Endothelial cell of umbilical vein (primary cell): ENCODE measurements around the gene SHPK. TPM values are rescaled to one million over a fixed set of nuclear protein-coding genes. Genes with fewer than 3 reads are reported as not detected.

Experiments used
- BruUV-seq: library from RNA; stranded (reverse); fragments of 400-500 nt; replicated peaks from 2 replicates; lab custom pipeline; 2021; lab: Mats Ljungman, UMichigan
- CTCF ChIA-PET: fragments of 300-600, 350-600 bp; sonication (Branson Sonifier 250); formaldehyde crosslinking; loops from one replicate; lab custom pipeline; 2021; ENCODE audit warnings: antibody characterized with exemption, inconsistent platforms; lab: Charles Lee
- POLR2A ChIA-PET: fragments of 300-600, 350-600 bp; sonication (Branson Sonifier 250); formaldehyde crosslinking; loops from one replicate; lab custom pipeline; 2021; ENCODE audit warnings: antibody characterized with exemption, inconsistent platforms; lab: Charles Lee
- DNase-seq: peaks from one replicate; pipeline ENCODE4 v3.0.0-alpha.2; 2011; ENCODE audit warnings: low read depth, low spot score
- FAIRE-seq: peaks from 2 replicates; lab custom pipeline; 2011; peaks lifted over from hg19 to GRCh38; lab: Jason Lieb, UNC
- H2AFZ ChIP-seq: 2 replicates; pipeline ENCODE4 v1.6.0; 2012; ENCODE audit warnings: low read depth, low read length, control low read depth, inconsistent platforms
- H3K27ac ChIP-seq: 2 replicates; pipeline ENCODE4 v1.5.1; 2011; ENCODE audit warnings: low read depth, mild to moderate bottlenecking, control low read depth, low read length, moderate library complexity; ENCODE audit not compliant: insufficient read depth
- H3K27me3 ChIP-seq, 2 experiments: 2 replicates each; pipeline versions ENCODE4 v1.6.0 to v1.6.1; 2011; ENCODE audit warnings: low read length in 2 of 2, mixed read lengths in 1 of 2; ENCODE audit not compliant: control insufficient read depth in 2 of 2, insufficient read depth in 2 of 2
- H3K36me3 ChIP-seq, 2 experiments: 2 replicates in 1 of 2; 3 replicates in 1 of 2; pipeline ENCODE4 v1.5.1; 2011; ENCODE audit warnings: low read length in 2 of 2, mild to moderate bottlenecking in 1 of 2, moderate library complexity in 1 of 2; ENCODE audit not compliant: control insufficient read depth in 2 of 2, insufficient read depth in 2 of 2; ENCODE audit errors: extremely low read depth in 1 of 2
- H3K4me1 ChIP-seq: 3 replicates; pipeline ENCODE4 v1.5.1; 2011; ENCODE audit warnings: mild to moderate bottlenecking, low read length; ENCODE audit not compliant: control insufficient read depth, insufficient read depth; ENCODE audit errors: extremely low read depth
- H3K4me2 ChIP-seq: 2 replicates; pipeline ENCODE4 v1.6.1; 2011; ENCODE audit warnings: low read length, control low read depth, mixed read lengths; ENCODE audit not compliant: insufficient read depth
- H3K4me3 ChIP-seq, 3 experiments: fragments of 200-600 bp in 1 of 3; sonication (generic), shearing (Covaris generic) in 1 of 3; replicated peaks in 1 of 3; 2 replicates each; pipeline ENCODE4 v1.5.1; 2011 to 2016; ENCODE audit warnings: control low read depth in 3 of 3, low read length in 3 of 3, mild to moderate bottlenecking in 2 of 3, inconsistent platforms in 1 of 3, low read depth in 1 of 3, moderate library complexity in 1 of 3; ENCODE audit not compliant: insufficient read depth in 1 of 3
- H3K79me2 ChIP-seq: 2 replicates; pipeline ENCODE4 v1.6.0; 2012; ENCODE audit warnings: low read length, inconsistent platforms; ENCODE audit not compliant: control insufficient read depth, insufficient read depth
- H3K9ac ChIP-seq: replicated peaks from 2 replicates; pipeline ENCODE3; 2011; ENCODE audit warnings: low read length, control low read depth; ENCODE audit not compliant: insufficient read depth; ENCODE audit errors: extremely low read depth
- H3K9me1 ChIP-seq: replicated peaks from 3 replicates; pipeline ENCODE4 v1.6.0; 2011; ENCODE audit warnings: mild to moderate bottlenecking, low read length; ENCODE audit not compliant: control insufficient read depth, insufficient read depth; ENCODE audit errors: extremely low read depth
- H3K9me3 ChIP-seq: replicated peaks from 2 replicates; pipeline ENCODE4 v1.5.1; 2012; ENCODE audit warnings: low read length, inconsistent platforms; ENCODE audit not compliant: control insufficient read depth, insufficient read depth
- H4K20me1 ChIP-seq: replicated peaks from 2 replicates; pipeline ENCODE3; 2011; ENCODE audit warnings: mild to moderate bottlenecking, low read length; ENCODE audit not compliant: control insufficient read depth, insufficient read depth; ENCODE audit errors: extremely low read depth
- EZH2 ChIP-seq: IDR thresholded peaks from 2 replicates; pipeline ENCODE4 v1.6.1; 2012; ENCODE audit warnings: borderline replicate concordance, low read depth, mild to moderate bottlenecking, moderate library complexity, low read length, inconsistent platforms; ENCODE audit not compliant: severe bottlenecking
- FOS ChIP-seq: IDR thresholded peaks from 2 replicates; pipeline ENCODE4 v1.6.1; 2011; ENCODE audit warnings: mild to moderate bottlenecking, low read length, moderate library complexity, borderline replicate concordance; ENCODE audit not compliant: insufficient read depth
- MYC ChIP-seq: IDR thresholded peaks from one replicate; pipeline ENCODE4 v1.6.1; 2011; ENCODE audit warnings: mild to moderate bottlenecking, low read depth, low read length
- POLR2A ChIP-seq: IDR thresholded peaks from 2 replicates; pipeline ENCODE4 v1.6.1; 2012; ENCODE audit warnings: low read depth, mild to moderate bottlenecking, control low read depth, low read length
- POLR2AphosphoS5 ChIP-seq: IDR thresholded peaks from 2 replicates; pipeline ENCODE4 v1.6.1; 2012; ENCODE audit warnings: low read depth, mild to moderate bottlenecking, control low read depth, low read length, moderate library complexity; ENCODE audit not compliant: insufficient read depth
- dilution Hi-C: fragments of 300-500 bp; cut with MboI; formaldehyde crosslinking; loops from one replicate; pipeline ENCODE4 v1.15.0; 2019; ENCODE audit warnings: low sequenced_read_pairs; ENCODE audit not compliant: extremely low pct_ligation_motif_present
- intact Hi-C: fragments of 100-400 bp; cut with micrococcal nuclease; formaldehyde crosslinking; loops from one replicate; pipeline ENCODE4 v1.10.0; 2022
- polyA plus RNA-seq, 4 experiments: library from polyadenylated mRNA; depleted of rRNA in 3 of 4; stranded (reverse) in 3 of 4; unstranded in 1 of 4; fragments of >200 nt; gene quantifications; 2 replicates each; pipeline versions ENCODE4 v1.2.1 to v1.2.3, GENCODE V29; 2011 to 2012; ENCODE audit warnings: missing spikeins in 1 of 4
- total RNA-seq: library from RNA; stranded (reverse); gene quantifications from 2 replicates; pipeline ENCODE4 v1.2.3, GENCODE V29; 2021
- TF ChIP-seq, protein P1 (sequence below): IDR thresholded peaks from 2 replicates; pipeline ENCODE4 v1.6.1; 2011; ENCODE audit not compliant: insufficient read depth, insufficient read length
- TF ChIP-seq, protein P2 (sequence below), 2 donors: IDR thresholded peaks; 1 replicate in 1 of 2; 2 replicates in 1 of 2; pipeline ENCODE4 v1.5.1; 2011; ENCODE audit warnings: low read length in 2 of 2, mild to moderate bottlenecking in 2 of 2, moderate library complexity in 2 of 2, control low read depth in 1 of 2, inconsistent platforms in 1 of 2, low read depth in 1 of 2; ENCODE audit not compliant: insufficient read depth in 1 of 2; ENCODE audit errors: extremely low read depth in 1 of 2

SHPK gene
- total and polyA plus RNA-seq, 2 donors (not counting 3 experiments of a cell fraction or from before 2014, with no cell fraction given): 15.4 to 15.9 TPM

GRCh38 chr17:3667366-3668278 lies 31.6 kb upstream of the SHPK start:
- ChIA-PET POLR2A (interaction anchor here (0.6 to 3.1 kb wide), 6 partner anchors 9 to 619 kb away, joined by 3 to 18 read pairs (median 7); partner anchors contain the start of genes CTNS, HASPIN and SHPK), CTCF (interaction anchor here (1.3 to 2.0 kb wide), 3 partner anchors 15 to 619 kb away, joined by 4 to 7 read pairs (median 5); partner anchors contain the start of genes CTNS and SHPK)
- H3K27ac ChIP-seq: peak overlapping the region; percentile 97
- no peaks in the 10 kb centered on the region for H3K27me3 ChIP-seq
- DNase-seq (peak; percentile 92), FAIRE-seq (peak; percentile 15)
- H2AFZ ChIP-seq: no peak overlapping the region
- H3K9ac ChIP-seq: peak overlapping the region; percentile 99
- peak overlapping the region; percentile 89 for H3K4me2 ChIP-seq
- H4K20me1 ChIP-seq: peaks cover 3% of the 10 kb centered on the region
- intact Hi-C loops: loop anchor here (1.0 to 5.0 kb wide), 3 partner anchors 31 to 65 kb away; partner anchors contain the start of genes CTNS, HASPIN and SHPK
- peaks cover 5 to 21% of the 10 kb centered on the region in 2 experiments for H3K36me3 ChIP-seq
- peaks cover 24% of the 10 kb centered on the region for H3K4me1 ChIP-seq
- peak; percentile 39 for TF ChIP-seq MYC
- TF ChIP-seq EZH2: no peak
- TF ChIP-seq, protein P1, sequence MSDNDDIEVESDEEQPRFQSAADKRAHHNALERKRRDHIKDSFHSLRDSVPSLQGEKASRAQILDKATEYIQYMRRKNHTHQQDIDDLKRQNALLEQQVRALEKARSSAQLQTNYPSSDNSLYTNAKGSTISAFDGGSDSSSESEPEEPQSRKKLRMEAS: no peak
- TF ChIP-seq, protein P2, sequence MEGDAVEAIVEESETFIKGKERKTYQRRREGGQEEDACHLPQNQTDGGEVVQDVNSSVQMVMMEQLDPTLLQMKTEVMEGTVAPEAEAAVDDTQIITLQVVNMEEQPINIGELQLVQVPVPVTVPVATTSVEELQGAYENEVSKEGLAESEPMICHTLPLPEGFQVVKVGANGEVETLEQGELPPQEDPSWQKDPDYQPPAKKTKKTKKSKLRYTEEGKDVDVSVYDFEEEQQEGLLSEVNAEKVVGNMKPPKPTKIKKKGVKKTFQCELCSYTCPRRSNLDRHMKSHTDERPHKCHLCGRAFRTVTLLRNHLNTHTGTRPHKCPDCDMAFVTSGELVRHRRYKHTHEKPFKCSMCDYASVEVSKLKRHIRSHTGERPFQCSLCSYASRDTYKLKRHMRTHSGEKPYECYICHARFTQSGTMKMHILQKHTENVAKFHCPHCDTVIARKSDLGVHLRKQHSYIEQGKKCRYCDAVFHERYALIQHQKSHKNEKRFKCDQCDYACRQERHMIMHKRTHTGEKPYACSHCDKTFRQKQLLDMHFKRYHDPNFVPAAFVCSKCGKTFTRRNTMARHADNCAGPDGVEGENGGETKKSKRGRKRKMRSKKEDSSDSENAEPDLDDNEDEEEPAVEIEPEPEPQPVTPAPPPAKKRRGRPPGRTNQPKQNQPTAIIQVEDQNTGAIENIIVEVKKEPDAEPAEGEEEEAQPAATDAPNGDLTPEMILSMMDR (IDR thresholded peaks at IDR 0.05; ENCODE audit: extremely low read depth in 1 of 2, insufficient read depth in 1 of 2, low read depth in 1 of 2, low read length in 2 of 2): peak in 1 of 2 donors; percentile 17
- peak; percentile 45 for TF ChIP-seq POLR2AphosphoS5
- TF ChIP-seq POLR2A: peak; percentile 71
- peak; percentile 63 for TF ChIP-seq FOS
- H3K4me3 ChIP-seq: peak overlapping the region; percentile 61 to 87 (median 73)
- H3K9me1 ChIP-seq: no peaks in the 10 kb centered on the region
- BruUV-seq: TSS peak; percentile 34
- peaks cover 47% of the 10 kb centered on the region for H3K79me2 ChIP-seq
- H3K9me3 ChIP-seq: no peaks in the 10 kb centered on the region
- dilution Hi-C loops: no loop called here
